Embryonic facial prominence (tissue), 1 donor: ENCODE data around the gene CKMT1A.
"Not testable (repeated sequence)": the region's sequence is repeated elsewhere in the genome, so short reads cannot be mapped to it uniquely, and the experiment has no call there.

Experiments
- DNase-seq: peaks from one replicate; pipeline ENCODE4 v3.0.0-alpha.2; 2016; ENCODE audit errors: extremely low spot score

CKMT1A gene

GRCh38 chr15:43693148-43694022 lies at the start of gene CKMT1A:
Gene CKMT1A, plus strand, starts transcription at chr15:43693859. Its CDS starts 192 bp downstream, at chr15:43694051.
- not testable (repeated sequence) for DNase-seq

GRCh38 chr15:43648649-43649429 lies 44.8 kb upstream of the CKMT1A start, which contains the start of gene CATSPER2:
Gene CATSPER2, minus strand, starts transcription at chr15:43648844. Its CDS starts 783 bp downstream, at chr15:43648061.
- no peak for DNase-seq

GRCh38 chr15:43649430-43649926 lies 44.2 kb upstream of the CKMT1A start:
- DNase-seq, result not testable (repeated sequence)

- DNase-seq, result not testable (repeated sequence)
Observed at GRCh38 chr15:43659727-43660126, 33.9 kb upstream of the CKMT1A start.

- not testable (repeated sequence) for DNase-seq
Observed at GRCh38 chr15:43662293-43662692, 31.4 kb upstream of the CKMT1A start.

GRCh38 chr15:43663333-43663732 lies 30.3 kb upstream of the CKMT1A start:
- DNase-seq, result not testable (repeated sequence)

- not testable (repeated sequence) for DNase-seq
Observed at GRCh38 chr15:43666177-43666576, 27.5 kb upstream of the CKMT1A start.

- DNase-seq, result not testable (repeated sequence)
Observed at GRCh38 chr15:43674175-43674574, 19.5 kb upstream of the CKMT1A start.

- DNase-seq, result not testable (repeated sequence)
Observed at GRCh38 chr15:43689604-43690301, 3.9 kb upstream of the CKMT1A start.

- not testable (repeated sequence) for DNase-seq
Observed at GRCh38 chr15:43692679-43693078, 980 bp upstream of the CKMT1A start.

- DNase-seq, result no peak
Observed at GRCh38 chr15:43702174-43702573, 8.5 kb downstream of the CKMT1A start.

- no peak for DNase-seq
Observed at GRCh38 chr15:43702701-43703424, 9.2 kb downstream of the CKMT1A start.

GRCh38 chr15:43710431-43711131 lies 16.9 kb downstream of the CKMT1A start:
- not testable (repeated sequence) for DNase-seq

- DNase-seq, result no peak
Observed at GRCh38 chr15:43723151-43723550, 29.5 kb downstream of the CKMT1A start.

GRCh38 chr15:43726306-43726705 lies 32.6 kb downstream of the CKMT1A start:
- DNase-seq, result not testable (repeated sequence)

GRCh38 chr15:43728053-43728725 lies 34.5 kb downstream of the CKMT1A start:
- DNase-seq, result not testable (repeated sequence)

- no peak for DNase-seq
Observed at GRCh38 chr15:43735416-43735815, 41.8 kb downstream of the CKMT1A start.

GRCh38 chr15:43746245-43746902 lies 52.7 kb downstream of the CKMT1A start, which contains the start of gene PDIA3:
Gene PDIA3, plus strand, starts transcription at chr15:43746438. Its CDS starts 102 bp downstream, at chr15:43746540.
- DNase-seq, result peak; percentile 54

- DNase-seq, result not testable (repeated sequence)
Observed at GRCh38 chr15:43746903-43747309, 53.2 kb downstream of the CKMT1A start.
